Measurements from ENCODE around the gene CMBL.
"Not testable (repeated sequence)": the region's sequence is repeated elsewhere in the genome, so short reads cannot be mapped to it uniquely, and the experiment has no call there.

The CMBL gene

GRCh38 chr5:10351919-10352318 is 44.2 kb upstream of the CMBL start:
- CTCF ChIA-PET: interaction anchor here (0.8 to 1.3 kb wide), 3 partner anchors 9 to 68 kb away, joined by 3 to 4 read pairs (median 3); no protein-coding TSS in a partner anchor
- POLR2A ChIA-PET: no interaction called here
- TF ChIP-seq CTCF (IDR thresholded peaks at IDR 0.05; ENCODE audit: control extremely low read depth, extremely low read depth, low read depth, missing control alignments): no peak
- DNase-seq (ENCODE audit: extremely low spot score): no peak

DNA sequence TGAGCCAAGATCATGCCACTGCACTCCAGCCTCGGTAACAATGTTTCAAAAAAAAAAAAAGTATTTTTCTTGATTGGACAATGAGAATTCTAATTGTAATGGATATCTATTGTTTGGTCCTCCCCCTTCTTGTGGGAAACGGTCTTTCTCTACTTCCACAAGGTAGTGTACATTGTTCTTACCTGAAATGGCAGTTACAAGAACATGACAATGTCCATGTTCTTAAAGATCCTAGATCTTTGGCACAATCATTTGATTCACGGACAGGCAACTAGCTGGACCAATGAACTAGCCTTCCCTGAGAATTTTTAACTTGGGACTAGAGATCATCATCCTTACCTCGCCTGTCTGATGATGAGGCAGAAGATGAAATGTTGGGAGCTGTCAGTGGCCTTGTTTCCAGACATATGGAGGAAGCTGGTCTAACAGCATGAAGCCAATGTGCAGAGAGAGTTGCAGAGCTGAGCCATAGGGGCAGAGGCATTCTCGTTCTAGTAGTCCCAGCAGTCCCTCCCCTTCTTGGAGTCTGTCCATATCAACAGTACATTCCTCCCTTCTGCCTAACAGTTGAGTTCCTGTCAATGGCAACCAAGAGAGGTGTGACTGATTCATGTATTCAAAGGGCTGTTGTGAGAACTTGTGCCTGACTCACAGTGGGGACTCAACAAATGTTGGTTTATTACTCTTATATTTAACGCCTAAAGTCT is 43.6 kb upstream of the CMBL start:
- POLR2A ChIA-PET: no interaction called here
- no peak for TF ChIP-seq CTCF (IDR thresholded peaks at IDR 0.05; ENCODE audit: control extremely low read depth, extremely low read depth, low read depth, missing control alignments)
- no peak for DNase-seq (ENCODE audit: extremely low spot score)
- CTCF ChIA-PET: interaction anchor here (1.1 to 1.3 kb wide), 2 partner anchors 9 to 67 kb away, joined by 3 to 4 read pairs; no protein-coding TSS in a partner anchor

DNA sequence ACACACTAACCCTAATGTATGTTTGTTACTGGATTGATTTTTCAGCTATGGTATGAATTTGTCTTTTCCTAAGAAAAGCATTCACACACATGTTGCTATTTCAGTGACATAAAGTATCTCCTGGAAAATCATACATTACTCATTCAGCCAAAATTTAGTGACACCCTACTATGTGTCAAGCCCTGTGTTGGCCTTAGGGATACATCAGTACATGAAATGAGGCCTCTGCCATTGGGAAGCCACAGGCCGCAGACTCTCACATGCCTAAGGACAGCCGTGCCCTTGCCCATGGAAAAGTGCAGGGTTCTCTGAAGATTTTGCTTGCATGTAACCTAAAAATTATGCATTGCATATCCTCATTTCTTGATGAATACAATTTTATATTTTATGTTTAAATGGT is 40.6 kb upstream of the CMBL start:
- ChIA-PET POLR2A (no interaction called here), CTCF (no interaction called here)
- DNase-seq (ENCODE audit: extremely low spot score): no peak
- no peak for TF ChIP-seq CTCF (IDR thresholded peaks at IDR 0.05; ENCODE audit: control extremely low read depth, extremely low read depth, low read depth, missing control alignments)

DNA sequence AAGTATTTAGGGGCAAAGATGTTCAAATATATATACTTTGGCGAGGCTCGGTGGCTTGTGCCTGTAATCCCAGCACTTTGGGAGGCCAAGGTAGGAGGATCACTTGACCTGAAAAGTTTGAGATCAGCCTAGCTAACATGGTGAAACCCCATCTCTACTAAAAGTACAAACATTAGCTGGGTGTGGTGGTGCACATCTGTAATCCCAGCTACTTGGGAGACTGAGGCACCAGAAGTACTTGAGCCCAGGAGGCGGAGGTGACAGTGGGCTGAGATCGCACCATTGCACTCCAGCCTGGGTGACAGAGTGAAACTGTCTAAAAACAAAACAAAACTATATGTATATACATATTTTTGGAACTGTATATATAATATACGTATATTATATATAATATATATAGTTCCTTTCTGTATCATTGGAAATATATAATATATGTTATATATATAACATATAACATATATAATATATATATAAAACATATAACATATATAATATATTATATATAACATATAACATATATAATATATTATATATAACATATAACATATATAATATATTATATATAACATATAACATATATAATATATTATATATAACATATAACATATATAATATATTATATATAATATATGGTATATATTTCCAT is 36.9 kb upstream of the CMBL start:
- DNase-seq (ENCODE audit: extremely low spot score); POLR2A ChIA-PET; CTCF ChIA-PET: not testable (repeated sequence)

- CTCF ChIA-PET: interaction anchor here (1.0 to 1.1 kb wide), 3 partner anchors 8 to 15 kb away, joined by 3 read pairs; no protein-coding TSS in a partner anchor
- no peak for DNase-seq (ENCODE audit: extremely low spot score)
- POLR2A ChIA-PET: no interaction called here
- no peak for TF ChIP-seq CTCF (IDR thresholded peaks at IDR 0.05; ENCODE audit: control extremely low read depth, extremely low read depth, low read depth, missing control alignments)
Observed at GRCh38 chr5:10343486-10343885, 35.8 kb upstream of the CMBL start.

DNA sequence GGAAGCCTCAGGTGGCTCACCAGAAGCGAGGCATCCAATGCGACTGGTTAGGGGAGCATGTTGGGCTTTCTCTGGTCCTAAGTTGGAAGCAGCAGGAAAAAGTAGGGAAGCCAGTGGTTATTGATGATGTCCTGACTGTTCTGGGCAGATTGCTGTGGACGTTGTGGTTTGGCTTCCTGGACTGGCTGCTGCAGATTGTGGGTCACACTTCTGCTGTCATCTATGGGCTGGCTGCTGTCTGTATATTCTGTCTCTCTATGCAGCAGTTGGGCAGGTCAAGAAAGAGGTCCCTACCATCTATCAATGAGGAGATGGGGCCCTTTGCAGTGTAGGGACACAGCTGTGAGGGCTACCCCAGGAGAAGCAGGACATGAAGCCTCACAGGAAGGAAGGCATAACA is 32.3 kb upstream of the CMBL start:
- no peak for DNase-seq (ENCODE audit: extremely low spot score)
- TF ChIP-seq CTCF (IDR thresholded peaks at IDR 0.05; ENCODE audit: control extremely low read depth, extremely low read depth, low read depth, missing control alignments): no peak
- ChIA-PET POLR2A (no interaction called here), CTCF (interaction anchor here (1.2 kb wide), 1 partner anchor 10 kb away, joined by 3 read pairs; no protein-coding TSS in a partner anchor)

Data from GM10248 (cell line).